Mesenchymal stem cell (in vitro differentiated cells and primary cell): ENCODE data around the gene MYOZ2. TPM values are rescaled to one million over a fixed set of nuclear protein-coding genes. Genes with fewer than 3 reads are reported as not detected.
A peak's percentile ranks its signal among the peaks of the same experiment; 100 is the strongest.

Source experiments
- DNase-seq: peaks from one replicate; pipeline ENCODE4 v3.0.0-alpha.2; 2013
- H2AFZ ChIP-seq: one replicate; pipeline ENCODE4 v1.6.1; 2013; ENCODE audit warnings: low read depth, mild to moderate bottlenecking, control low read depth, inconsistent platforms, low read length, moderate library complexity
- H2AK5ac ChIP-seq: 2 replicates; pipeline ENCODE4 v1.6.1; 2013; ENCODE audit warnings: low read length, moderate library complexity, mild to moderate bottlenecking, inconsistent platforms; ENCODE audit not compliant: severe bottlenecking
- H2BK120ac ChIP-seq: one replicate; pipeline ENCODE4 v1.6.1; 2013; ENCODE audit warnings: low read depth, mild to moderate bottlenecking, inconsistent platforms, low read length, moderate library complexity
- H2BK12ac ChIP-seq, 2 experiments: one replicate each; pipeline ENCODE4 v1.6.1; 2013; ENCODE audit warnings: inconsistent platforms in 2 of 2, low read length in 2 of 2, mild to moderate bottlenecking in 2 of 2, moderate library complexity in 2 of 2, control low read depth in 1 of 2
- H2BK15ac ChIP-seq: one replicate; pipeline ENCODE4 v1.6.1; 2013; ENCODE audit warnings: mild to moderate bottlenecking, low read depth, inconsistent platforms; ENCODE audit not compliant: poor library complexity, severe bottlenecking
- H2BK5ac ChIP-seq: 2 replicates; pipeline ENCODE4 v1.6.1; 2013; ENCODE audit warnings: low read depth, mild to moderate bottlenecking, low read length, control low read depth, inconsistent platforms; ENCODE audit not compliant: poor library complexity, severe bottlenecking
- H3K14ac ChIP-seq, 2 experiments: one replicate each; pipeline ENCODE4 v1.6.1; 2013; ENCODE audit warnings: inconsistent platforms in 2 of 2, low read length in 2 of 2, control low read depth in 1 of 2, mild to moderate bottlenecking in 1 of 2, moderate library complexity in 1 of 2
- H3K18ac ChIP-seq, 2 experiments: one replicate each; pipeline ENCODE4 v1.6.1; 2013; ENCODE audit warnings: inconsistent platforms in 2 of 2, low read length in 2 of 2, control low read depth in 1 of 2, low read depth in 1 of 2, mild to moderate bottlenecking in 1 of 2
- H3K23ac ChIP-seq, 2 experiments: one replicate each; pipeline ENCODE4 v1.6.1; 2013; ENCODE audit warnings: inconsistent platforms in 2 of 2, low read length in 2 of 2, mild to moderate bottlenecking in 2 of 2, moderate library complexity in 2 of 2, control low read depth in 1 of 2
- H3K27ac ChIP-seq: 2 replicates; pipeline ENCODE4 v1.5.1; 2013; ENCODE audit warnings: mild to moderate bottlenecking, moderate library complexity, low read length, control low read depth, inconsistent platforms; ENCODE audit not compliant: poor library complexity, severe bottlenecking
- H3K27me3 ChIP-seq, 2 experiments: 2 replicates each; pipeline versions ENCODE4 v1.6.1 to v1.7.0; 2013; ENCODE audit warnings: low read length in 2 of 2, mild to moderate bottlenecking in 2 of 2, moderate library complexity in 2 of 2, control low read depth in 1 of 2, inconsistent platforms in 1 of 2; ENCODE audit not compliant: control insufficient read depth in 1 of 2, insufficient read depth in 1 of 2
- H3K36me3 ChIP-seq, 2 experiments: 2 replicates each; pipeline versions ENCODE4 v1.6.1 to v1.7.0; 2013; ENCODE audit warnings: low read length in 2 of 2, control low read depth in 1 of 2, inconsistent platforms in 1 of 2, low read depth in 1 of 2, mild to moderate bottlenecking in 1 of 2; ENCODE audit not compliant: insufficient read depth in 2 of 2, control insufficient read depth in 1 of 2
- H3K4ac ChIP-seq, 2 experiments: one replicate each; pipeline ENCODE4 v1.6.1; 2013; ENCODE audit warnings: inconsistent platforms in 2 of 2, low read length in 2 of 2, mild to moderate bottlenecking in 2 of 2, moderate library complexity in 2 of 2, control low read depth in 1 of 2, low read depth in 1 of 2
- H3K4me1 ChIP-seq: 2 replicates; pipeline ENCODE4 v1.6.1; 2013; ENCODE audit warnings: low read depth, low read length, control low read depth; ENCODE audit not compliant: control insufficient read depth, insufficient read depth
- H3K4me2 ChIP-seq: 2 replicates; pipeline ENCODE4 v1.6.1; 2013; ENCODE audit warnings: low read length, mild to moderate bottlenecking, inconsistent platforms; ENCODE audit not compliant: poor library complexity, severe bottlenecking
- H3K4me3 ChIP-seq, 2 experiments: 2 replicates each; pipeline versions ENCODE4 v1.5.1 to v1.7.0; 2013; ENCODE audit warnings: low read length in 2 of 2, mild to moderate bottlenecking in 2 of 2, control low read depth in 1 of 2, low read depth in 1 of 2; ENCODE audit not compliant: insufficient read depth in 1 of 2
- H3K79me1 ChIP-seq: replicated peaks from 2 replicates; pipeline ENCODE4 v1.6.1; 2013; ENCODE audit warnings: mild to moderate bottlenecking, control low read depth, low read length, inconsistent platforms; ENCODE audit not compliant: poor library complexity, severe bottlenecking
- H3K9ac ChIP-seq: 2 replicates; pipeline ENCODE4 v1.7.0; 2013; ENCODE audit warnings: mild to moderate bottlenecking, low read length, moderate library complexity
- H3K9me3 ChIP-seq: 2 replicates; pipeline ENCODE4 v1.7.0; 2013; ENCODE audit warnings: mild to moderate bottlenecking, low read length; ENCODE audit not compliant: control insufficient read depth
- H4K8ac ChIP-seq: one replicate; pipeline ENCODE4 v1.6.1; 2013; ENCODE audit warnings: inconsistent platforms, mild to moderate bottlenecking, low read length, moderate library complexity
- H4K91ac ChIP-seq: one replicate; pipeline ENCODE4 v1.6.1; 2013; ENCODE audit warnings: mild to moderate bottlenecking, low read length, inconsistent platforms
- WGBS: methylation state at CpG from one replicate; pipeline ENCODE4 v1.1.7; 2013; ENCODE audit warnings: mixed read lengths; 5-methylcytosine and 5-hydroxymethylcytosine counted together
- polyA plus RNA-seq, 2 experiments: library from polyadenylated mRNA; stranded (reverse); fragments of 200-250 nt; gene quantifications; one replicate each; pipeline ENCODE4 v1.2.3, GENCODE V29; 2013

The MYOZ2 gene
- 0.73 TPM for polyA plus RNA-seq (2013, experiment 1 of 2)
- polyA plus RNA-seq (2013, experiment 2 of 2), result 0.64 TPM

DNA sequence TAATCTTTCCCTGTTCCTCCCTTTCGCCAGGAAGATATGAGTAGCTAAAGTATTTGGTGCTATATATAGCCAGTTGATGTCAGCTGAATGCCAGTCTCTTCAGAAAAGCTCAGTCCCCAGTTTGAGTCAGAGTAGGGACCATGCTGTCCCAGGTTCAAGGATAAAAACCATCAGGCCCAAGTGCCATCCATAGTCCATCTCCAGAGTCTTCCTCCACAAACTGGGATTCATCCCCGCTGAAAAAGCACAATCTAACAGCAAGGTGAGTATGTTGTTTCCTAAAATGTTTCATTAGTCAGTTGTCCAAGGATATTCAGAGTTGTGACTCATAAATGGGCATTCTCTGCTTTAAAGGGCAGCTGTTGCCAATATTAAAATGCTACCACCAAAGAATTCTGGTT, at the start of gene MYOZ2:
Gene MYOZ2 (plus strand): TSS at position 112 of the 401 bp plus-strand sequence. CDS start 694 bp downstream, outside the sequence.
- Histone ChIP-seq H3K27me3 (no peaks in the 10 kb centered on the region), H3K79me1 (no peaks in the 10 kb centered on the region), H3K36me3 (no peaks in the 10 kb centered on the region), H3K4me1 (no peaks in the 10 kb centered on the region), H2BK12ac (peak within 1 kb of the TSS in 1 of 2 experiments; percentile 39), H4K91ac (no peak within 1 kb of the TSS), H2BK5ac (no peak within 1 kb of the TSS), H3K14ac (no peak within 1 kb of the TSS), H3K4me3 (peak within 1 kb of the TSS in 1 of 2 experiments; percentile 17), H3K23ac (no peak within 1 kb of the TSS), H3K4me2 (no peak within 1 kb of the TSS), H2AFZ (peak within 1 kb of the TSS; percentile 56), H2AK5ac (no peak within 1 kb of the TSS), H3K9ac (peak within 1 kb of the TSS; percentile 61), H3K9me3 (no peaks in the 10 kb centered on the region), H4K8ac (no peak within 1 kb of the TSS), H3K4ac (no peak within 1 kb of the TSS), H2BK15ac (no peak within 1 kb of the TSS), H3K27ac (no peak within 1 kb of the TSS), H3K18ac (peak within 1 kb of the TSS in 1 of 2 experiments; percentile 48), H2BK120ac (no peak within 1 kb of the TSS)
- DNase-seq, result peak; percentile 41
- no CpG with 5 or more reads among the region's 2 CpGs for WGBS

DNA sequence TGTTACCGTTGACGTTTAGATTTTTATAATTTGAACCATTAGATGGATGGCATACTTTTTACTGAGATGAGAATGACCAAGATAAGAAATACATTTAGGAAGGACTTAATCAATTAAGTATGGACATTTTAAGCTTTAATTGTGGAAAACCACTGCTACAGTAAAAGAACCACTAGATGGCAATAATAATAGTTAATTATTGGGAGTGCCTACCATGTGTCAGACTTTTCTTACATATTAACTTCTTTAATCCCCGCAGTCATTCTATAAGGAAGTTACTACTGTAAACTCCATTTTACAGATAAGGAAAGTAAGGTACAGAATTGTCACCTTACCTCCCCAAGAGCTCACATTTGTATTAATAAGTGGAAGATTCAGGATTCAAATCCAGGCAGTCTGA, 48.5 kb upstream of the MYOZ2 start:
- Histone ChIP-seq H3K23ac (no peak overlapping the region), H4K91ac (no peak overlapping the region), H2BK15ac (no peak overlapping the region), H3K18ac (no peak overlapping the region), H2AK5ac (no peak overlapping the region), H2AFZ (no peak overlapping the region), H3K9ac (peak overlapping the region; percentile 76), H2BK5ac (no peak overlapping the region), H3K27ac (no peak overlapping the region), H3K9me3 (no peaks in the 10 kb centered on the region), H3K14ac (no peak overlapping the region), H3K4me2 (no peak overlapping the region), H3K79me1 (no peaks in the 10 kb centered on the region), H3K27me3 (no peaks in the 10 kb centered on the region), H3K36me3 (no peaks in the 10 kb centered on the region), H4K8ac (no peak overlapping the region), H3K4ac (no peak overlapping the region), H3K4me1 (no peaks in the 10 kb centered on the region), H3K4me3 (no peak overlapping the region), H2BK120ac (no peak overlapping the region), H2BK12ac (no peak overlapping the region)
- WGBS, result 100% methylated on average over 2 of the region's 3 CpGs
- DNase-seq, result no peak

DNA sequence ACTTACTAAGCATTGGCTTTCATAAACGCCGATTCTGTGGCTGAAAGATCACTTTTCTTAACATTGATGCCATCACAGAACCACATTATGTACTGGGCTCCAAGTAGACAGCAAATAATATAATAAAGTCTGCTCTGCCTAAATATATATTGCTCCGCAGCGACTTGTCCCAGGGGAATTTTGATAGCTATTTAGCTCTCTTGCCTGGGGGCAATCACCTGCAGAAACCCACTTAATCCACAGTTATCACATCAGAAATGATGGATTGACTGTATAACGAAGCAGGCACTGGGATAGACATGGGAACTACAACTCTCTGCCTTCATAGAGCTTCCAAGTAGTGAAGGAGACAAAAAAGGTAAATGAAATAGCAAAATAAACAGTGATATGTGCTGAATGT, 48.0 kb upstream of the MYOZ2 start:
- H3K4me1 ChIP-seq, result no peaks in the 10 kb centered on the region
- DNase-seq, result no peak
- no peak overlapping the region for H3K23ac ChIP-seq
- H3K4me3 ChIP-seq, result no peak overlapping the region
- H2AFZ ChIP-seq, result no peak overlapping the region
- H3K27ac ChIP-seq, result no peak overlapping the region
- H3K27me3 ChIP-seq, result no peaks in the 10 kb centered on the region
- 96% methylated on average over 5 of the region's 5 CpGs for WGBS
- no peak overlapping the region for H3K18ac ChIP-seq
- H3K4ac ChIP-seq, result no peak overlapping the region
- no peak overlapping the region for H2BK12ac ChIP-seq
- H4K8ac ChIP-seq, result no peak overlapping the region
- no peak overlapping the region for H2BK15ac ChIP-seq
- no peak overlapping the region for H2AK5ac ChIP-seq
- H3K36me3 ChIP-seq, result no peaks in the 10 kb centered on the region
- no peak overlapping the region for H4K91ac ChIP-seq
- no peak overlapping the region for H3K14ac ChIP-seq
- H3K4me2 ChIP-seq, result no peak overlapping the region
- no peaks in the 10 kb centered on the region for H3K9me3 ChIP-seq
- no peaks in the 10 kb centered on the region for H3K79me1 ChIP-seq
- no peak overlapping the region for H2BK120ac ChIP-seq
- H3K9ac ChIP-seq, result peak overlapping the region; percentile 76
- H2BK5ac ChIP-seq, result no peak overlapping the region

DNA sequence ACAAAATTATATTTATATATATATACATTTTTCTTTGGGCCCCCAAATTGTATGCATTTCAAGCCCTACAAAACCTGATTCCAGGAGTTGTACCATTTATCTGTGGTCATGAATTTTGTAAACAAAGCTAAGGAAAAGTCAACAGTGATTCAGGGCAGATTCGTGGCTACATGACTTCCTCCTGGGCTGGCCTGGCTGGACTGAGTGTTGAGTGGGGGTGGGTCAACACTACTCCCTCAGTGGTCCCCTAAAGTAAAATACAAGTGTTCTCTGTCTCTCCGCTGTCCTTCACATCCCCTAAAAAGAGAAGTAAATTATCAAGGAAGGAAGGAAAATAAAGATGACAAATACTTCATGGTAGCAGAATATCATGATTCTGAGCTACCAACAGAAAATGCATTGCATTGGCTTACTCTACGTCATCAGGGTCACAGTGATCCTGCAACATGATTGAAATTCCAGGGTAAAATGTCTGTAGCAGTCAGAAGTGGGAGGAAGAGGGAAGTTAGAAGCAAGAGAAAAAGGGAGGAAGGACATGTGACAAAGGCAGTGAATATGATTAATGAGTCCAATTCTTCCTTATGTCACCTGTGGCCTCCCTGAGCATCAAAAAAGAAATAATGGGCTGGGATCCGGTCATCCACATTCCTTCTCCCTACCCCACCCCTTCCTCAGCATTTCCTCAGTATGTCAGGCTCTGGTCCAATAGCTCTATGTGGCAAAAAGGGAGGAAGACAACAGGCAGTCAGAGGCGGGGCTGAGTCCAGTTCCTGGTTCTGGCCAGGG, 42.4 kb upstream of the MYOZ2 start:
- Histone ChIP-seq H3K27me3 (no peaks in the 10 kb centered on the region), H3K4ac (peak overlapping the region in 1 of 2 experiments; percentile 37), H4K91ac (no peak overlapping the region), H3K23ac (no peak overlapping the region), H3K4me1 (no peaks in the 10 kb centered on the region), H4K8ac (no peak overlapping the region), H3K79me1 (no peaks in the 10 kb centered on the region), H2AFZ (peak overlapping the region; percentile 54), H3K18ac (peak overlapping the region in 1 of 2 experiments; percentile 38), H3K9me3 (no peaks in the 10 kb centered on the region), H3K36me3 (no peaks in the 10 kb centered on the region), H3K4me3 (no peak overlapping the region), H2BK5ac (no peak overlapping the region), H2AK5ac (no peak overlapping the region), H3K14ac (no peak overlapping the region), H2BK12ac (peak overlapping the region in 1 of 2 experiments; percentile 45), H2BK120ac (no peak overlapping the region), H3K4me2 (no peak overlapping the region), H2BK15ac (no peak overlapping the region), H3K9ac (no peak overlapping the region), H3K27ac (no peak overlapping the region)
- DNase-seq, result peak; percentile 29
- WGBS, result 55% methylated on average over 3 of the region's 5 CpGs
